DLD1 (cell line): Measurements from ENCODE around the gene PNKP.
"Not testable (repeated sequence)": the region's sequence is repeated elsewhere in the genome, so short reads cannot be mapped to it uniquely, and the experiment has no call there.

Experiments used
- in situ Hi-C: cut with HindIII; loops from 2 replicates; pipeline ENCODE4 v1.10.0; 2017; ENCODE audit warnings: low sequenced_read_pairs

PNKP gene

DNA sequence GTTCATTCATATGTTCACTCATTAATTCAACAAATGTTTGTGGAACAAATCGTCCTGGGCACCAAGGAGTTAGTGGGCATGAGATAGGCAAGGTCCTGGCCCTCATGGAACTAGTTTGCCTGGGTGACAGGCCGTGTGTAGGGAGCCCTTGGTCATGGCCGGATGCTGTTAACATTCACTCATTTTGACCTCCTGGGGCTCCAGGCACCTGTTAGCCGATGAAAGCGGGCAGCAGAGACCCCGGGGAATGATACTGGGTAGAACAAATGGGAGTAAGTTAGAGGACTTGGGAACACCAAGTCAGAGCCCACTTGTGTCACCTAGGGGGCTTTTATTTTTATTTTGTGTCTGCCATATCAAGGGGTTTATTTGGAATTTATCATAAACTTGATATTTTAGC, 42.7 kb downstream of the PNKP start:
- in situ Hi-C loops: no loop called here

DNA sequence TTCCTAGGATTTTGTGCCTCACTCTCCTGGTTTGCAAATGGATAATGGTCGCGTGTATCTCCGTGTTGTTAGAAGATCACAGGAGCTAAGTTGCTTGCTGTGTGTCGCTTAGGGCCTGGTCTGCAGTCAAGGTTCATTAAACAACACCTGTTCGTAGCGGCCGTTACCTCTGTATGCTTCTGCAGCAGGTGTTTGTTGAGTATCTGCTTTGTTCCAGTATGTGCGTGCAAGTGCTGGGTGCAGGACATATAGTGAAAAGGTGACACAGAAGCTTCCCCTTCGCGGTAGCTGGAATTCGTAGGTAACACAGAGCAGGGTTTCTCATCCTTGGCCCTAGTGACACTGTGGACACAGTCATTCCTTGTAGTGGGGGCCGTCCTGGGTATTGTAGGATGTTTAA, 43.9 kb downstream of the PNKP start:
- in situ Hi-C loops: no loop called here

DNA sequence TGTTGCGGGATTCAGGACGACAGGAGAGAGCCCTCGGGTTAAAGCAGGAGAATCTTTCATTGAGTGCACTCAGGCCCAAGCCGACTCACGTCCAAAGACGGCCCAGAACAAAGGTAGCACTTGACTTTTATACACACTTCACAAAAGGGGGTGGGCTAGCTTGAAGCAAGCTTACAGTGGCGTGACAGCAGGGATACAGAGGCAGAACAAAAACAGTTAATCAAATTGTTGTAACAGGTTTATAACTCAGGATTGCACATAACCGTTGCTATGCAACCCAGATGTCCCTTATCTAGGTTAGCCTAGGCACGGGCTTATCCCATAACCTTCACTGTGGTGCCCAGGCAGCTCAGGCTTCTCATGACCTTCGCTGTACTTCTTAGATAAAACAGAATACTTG, 47.3 kb downstream of the PNKP start:
- in situ Hi-C loops: no loop called here

DNA sequence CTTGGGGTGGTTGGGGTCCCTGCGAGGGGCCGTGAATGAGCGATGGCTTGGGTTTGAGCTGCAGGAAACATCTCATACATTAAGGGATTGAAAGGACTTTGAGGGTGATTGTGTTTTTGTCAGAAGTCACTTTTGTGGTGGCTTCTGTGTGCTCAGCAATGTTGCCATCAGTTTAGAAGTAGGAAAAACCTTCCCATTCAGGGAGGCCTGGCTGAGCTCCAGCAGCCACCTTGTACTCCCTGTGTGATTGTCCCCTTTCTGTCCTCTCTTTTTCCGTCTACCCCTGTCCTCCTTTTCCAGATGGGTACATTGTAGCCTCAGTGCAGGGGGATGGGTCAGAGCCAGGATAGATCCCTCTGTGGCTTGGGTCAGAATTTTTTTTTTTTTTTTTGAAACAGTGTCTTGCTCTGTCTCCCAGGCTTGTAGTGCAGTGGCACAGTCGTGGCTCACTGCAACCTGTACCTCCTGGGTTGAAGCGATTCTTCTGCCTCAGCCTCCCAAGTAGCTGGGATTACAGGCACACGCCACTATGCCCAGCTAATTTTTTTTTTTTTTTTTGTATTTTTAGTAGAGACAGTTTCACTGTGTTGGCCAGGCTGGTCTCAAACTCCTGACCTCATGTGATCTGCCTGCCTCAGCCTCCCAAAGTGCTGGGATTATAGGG, 47.8 kb downstream of the PNKP start:
- in situ Hi-C loops: not testable (repeated sequence)

DNA sequence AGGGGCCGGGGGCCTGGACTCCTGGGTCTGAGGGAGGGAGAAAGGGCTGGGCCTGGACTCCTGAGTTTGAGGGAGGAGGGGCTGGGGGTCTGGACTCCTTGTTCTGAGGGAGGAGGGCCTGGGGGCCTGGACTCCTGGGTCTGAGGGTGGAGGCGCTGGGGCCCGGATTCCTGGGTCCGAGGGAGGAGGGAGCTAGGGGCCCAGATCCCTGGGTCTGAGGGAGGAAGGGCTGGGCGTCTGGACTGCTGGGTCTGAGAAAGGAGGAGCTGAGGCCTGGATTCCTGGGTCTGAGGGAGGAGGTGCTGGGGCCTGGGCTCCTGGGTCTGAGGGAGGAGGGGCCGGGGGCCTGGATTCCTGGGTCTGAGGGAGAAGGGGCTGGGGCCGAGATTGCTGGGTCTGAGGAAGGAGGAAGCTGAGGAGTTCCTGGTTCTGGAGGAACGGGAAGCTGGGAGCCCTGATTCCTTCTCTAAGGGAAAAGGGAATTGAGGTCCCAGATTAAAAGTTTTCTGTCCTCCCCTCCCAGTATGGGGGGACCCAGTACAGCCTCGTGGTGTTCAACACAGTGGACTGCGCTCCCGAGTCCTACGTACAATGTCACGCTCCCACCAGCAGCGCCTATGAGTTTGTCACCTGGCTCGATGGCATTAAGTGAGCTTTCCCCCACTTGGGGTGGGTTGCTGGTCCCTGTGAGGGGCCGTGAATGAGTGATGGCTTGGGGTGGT, 48.6 kb downstream of the PNKP start:
- in situ Hi-C loops: no loop called here

DNA sequence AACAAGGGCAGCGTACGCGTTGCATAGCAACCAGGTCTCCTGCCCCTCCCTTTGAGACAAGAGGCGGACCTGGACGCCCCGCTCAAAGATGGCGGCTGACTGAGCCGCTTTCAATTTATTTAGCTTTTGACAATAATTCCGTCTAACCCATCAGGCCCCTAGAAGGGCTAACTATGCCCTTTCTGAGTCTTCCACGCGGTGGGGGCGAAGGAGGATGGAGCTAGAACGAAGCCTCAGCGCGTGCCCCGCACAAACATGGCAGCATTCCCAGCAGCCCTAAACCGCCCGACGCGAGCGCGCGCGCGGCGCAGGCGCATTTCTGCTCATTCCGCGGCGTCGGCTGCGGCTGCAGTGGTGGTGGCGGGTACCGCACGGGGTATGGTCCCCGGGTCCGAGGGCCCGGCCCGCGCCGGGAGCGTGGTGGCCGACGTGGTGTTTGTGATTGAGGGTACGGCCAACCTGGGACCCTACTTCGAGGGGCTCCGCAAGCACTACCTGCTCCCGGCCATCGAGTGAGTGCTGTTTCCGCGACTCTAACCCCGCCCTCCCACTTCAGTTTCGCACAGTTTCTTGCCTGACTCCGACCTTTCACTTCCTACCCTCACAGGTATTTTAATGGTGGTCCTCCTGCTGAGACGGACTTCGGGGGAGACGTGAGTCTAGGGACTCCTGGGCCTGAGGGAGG, 49.3 kb downstream of the PNKP start, which contains the start of gene MED25:
MED25 (plus strand) TSS at position 326 of the 685 bp plus-strand sequence; CDS start at position 379, 53 bp downstream.
- in situ Hi-C loops: no loop called here

DNA sequence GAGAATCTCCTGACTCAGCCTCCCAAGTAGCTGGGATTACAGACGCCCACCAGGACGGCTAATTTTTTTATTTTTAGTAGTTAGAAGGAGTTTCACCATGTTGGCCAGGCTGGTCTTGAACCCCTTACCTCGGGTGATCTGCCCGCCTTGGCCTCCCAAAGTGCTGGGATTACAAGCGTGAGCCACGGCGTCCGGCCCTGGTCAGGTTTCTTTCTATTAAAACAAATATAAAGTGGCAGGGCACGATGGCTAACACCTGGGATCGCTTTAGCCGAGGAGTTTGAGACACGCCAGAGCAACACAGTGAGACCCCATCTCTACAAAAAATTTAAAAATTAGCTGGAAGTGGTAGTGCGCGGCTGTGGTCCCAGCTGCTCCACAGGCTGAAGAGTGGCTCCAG, 50.8 kb downstream of the PNKP start:
- in situ Hi-C loops: no loop called here

DNA sequence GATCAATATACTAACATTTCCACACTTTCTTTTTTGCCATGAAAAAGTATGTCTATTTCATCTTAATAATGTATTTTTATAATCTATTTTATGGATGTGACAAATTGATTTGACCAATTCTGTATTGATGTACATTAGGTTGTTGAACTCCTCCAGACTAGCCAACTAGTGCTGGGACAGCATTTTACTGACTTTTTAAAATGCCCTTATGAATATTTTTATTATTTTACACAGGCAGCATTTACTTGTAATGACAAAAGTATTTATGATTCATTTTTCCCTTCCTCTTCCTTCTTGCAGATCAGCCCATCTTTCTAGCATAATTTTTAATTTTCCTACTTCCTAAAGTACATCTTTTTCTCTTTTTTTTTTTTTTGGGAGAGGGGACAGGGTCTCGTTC, 53.4 kb downstream of the PNKP start:
- in situ Hi-C loops: no loop called here

DNA sequence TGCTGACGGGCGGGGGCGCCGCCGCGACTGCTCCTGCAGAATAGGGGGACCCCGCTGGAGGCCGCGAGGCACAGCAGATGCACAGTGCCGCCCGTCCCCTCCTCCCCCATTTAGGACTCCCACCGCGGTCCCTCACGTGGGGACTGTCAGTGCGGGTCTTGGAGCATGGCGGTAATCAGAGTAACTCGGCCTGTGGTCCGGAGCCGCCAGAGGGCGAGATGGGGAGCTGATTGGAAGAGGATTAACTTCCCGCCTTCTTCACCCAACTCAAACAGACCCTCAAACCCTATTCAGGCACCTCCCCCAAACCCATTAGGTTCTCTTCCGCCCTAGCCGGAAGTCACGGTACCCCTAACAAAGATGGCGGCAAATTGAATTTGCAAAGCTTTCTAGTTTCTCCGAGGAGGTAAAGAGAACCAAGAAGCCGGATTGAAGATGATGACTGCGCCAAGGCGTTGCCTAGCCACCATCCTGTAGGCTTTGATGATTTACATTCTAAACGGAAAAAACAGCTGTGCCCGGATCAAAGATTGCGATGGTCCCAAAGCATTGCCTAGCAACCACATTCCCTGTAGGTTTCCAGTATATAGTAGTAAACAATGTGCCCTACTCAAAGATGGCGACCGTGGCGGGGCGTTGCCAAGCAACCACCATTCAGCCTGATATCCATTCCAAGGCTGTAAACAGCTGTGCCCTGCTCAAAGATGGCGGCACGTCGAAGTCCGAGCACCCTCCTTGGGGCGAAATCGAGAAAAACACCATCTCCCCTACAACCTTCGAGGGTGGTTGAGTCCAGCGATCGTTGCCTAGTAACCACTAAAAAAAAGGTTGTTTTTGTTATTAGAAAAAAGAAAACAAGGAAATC, 54.1 kb downstream of the PNKP start, which contains the start of gene FUZ:
FUZ (minus strand) TSS at position 296 of the 865 bp plus-strand sequence; CDS start at position 110, 186 bp downstream.
- in situ Hi-C loops: no loop called here

DNA sequence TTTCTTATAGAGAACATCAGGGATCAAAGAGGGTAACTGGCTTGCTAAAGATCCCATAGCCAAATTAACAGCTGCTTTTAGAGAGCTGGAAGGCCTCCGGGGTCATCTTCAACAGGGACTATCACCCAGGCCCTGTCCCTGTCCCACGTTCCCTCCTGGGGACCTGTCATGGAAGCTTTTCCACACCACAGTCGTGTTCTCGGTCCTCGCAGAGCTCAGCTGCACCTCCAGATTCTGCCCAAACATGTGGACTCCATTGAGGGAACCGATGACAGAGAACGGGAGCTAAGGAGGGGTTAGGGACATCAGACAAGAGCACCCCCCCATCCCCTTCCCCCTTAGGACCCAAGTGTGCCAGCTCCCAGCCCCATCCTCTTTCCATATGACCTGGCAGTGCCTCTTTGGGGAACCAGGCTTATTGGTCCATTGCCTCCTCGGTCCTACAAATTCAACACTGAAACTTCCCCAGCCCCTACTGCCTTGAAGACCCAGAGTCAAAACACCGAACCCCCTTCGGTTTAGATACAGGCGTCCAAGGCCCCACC, 54.9 kb downstream of the PNKP start:
- in situ Hi-C loops: no loop called here

DNA sequence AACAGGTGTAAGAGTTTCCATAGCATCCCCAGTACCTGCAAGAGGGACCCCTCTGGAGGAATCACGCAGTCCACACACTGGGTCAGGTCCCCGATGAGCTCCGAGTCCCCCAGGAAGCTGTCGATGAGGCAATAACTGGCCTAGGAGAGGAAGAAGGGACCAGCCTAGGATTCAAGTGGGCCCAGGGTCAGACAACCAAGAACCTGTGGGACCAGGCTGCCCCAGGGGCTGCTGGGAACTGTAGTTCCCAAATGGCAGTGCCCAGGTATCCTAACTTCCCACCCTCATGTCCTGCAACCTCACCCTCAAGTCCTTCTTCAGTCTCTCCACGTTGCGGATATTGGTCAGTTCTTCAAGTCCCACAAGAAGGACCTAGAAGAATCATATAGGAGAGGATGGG, 56.0 kb downstream of the PNKP start:
- in situ Hi-C loops: no loop called here
